ENCODE measurements around the gene KIAA0513. TPM values are rescaled to one million over a fixed set of nuclear protein-coding genes. Genes with fewer than 3 reads are reported as not detected.

The KIAA0513 gene
- total and polyA plus RNA-seq, 2 donors (not counting 3 experiments of a cell fraction or from before 2014, with no cell fraction given): 1.8 to 4.3 TPM

DNA sequence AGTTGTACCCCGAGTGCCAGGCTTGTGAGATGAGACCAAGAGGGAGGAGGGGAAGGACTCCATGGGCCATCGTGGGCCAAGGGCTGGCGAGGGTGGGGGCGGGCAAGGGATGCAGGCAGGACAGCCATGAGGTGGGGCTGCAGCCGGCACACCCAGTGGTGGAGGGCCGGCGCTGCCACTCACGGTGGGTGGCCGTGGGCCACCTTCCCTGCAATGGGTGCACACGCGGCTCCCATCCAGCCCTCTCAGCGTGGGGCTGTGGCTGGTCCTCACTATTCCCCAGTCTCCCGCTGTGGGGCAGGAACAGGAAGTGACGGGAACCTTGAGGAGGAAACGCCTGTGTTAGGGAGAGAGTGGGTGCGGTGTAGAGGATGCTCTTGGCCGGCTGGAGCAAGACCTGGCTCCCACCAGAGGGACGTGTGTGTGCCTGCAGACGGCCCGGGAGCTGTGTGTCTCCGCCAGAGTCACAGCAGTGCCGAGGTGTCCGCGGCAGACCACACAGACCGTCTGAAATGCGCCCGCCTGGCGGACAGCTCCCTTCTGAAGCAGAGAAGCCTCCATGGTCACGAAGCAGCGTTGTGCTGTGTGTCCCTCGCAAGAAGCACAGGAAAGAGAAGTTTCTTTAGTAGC lies 61.1 kb downstream of the KIAA0513 start:
- H2AFZ ChIP-seq (ENCODE audit: low read depth, low read length): no peak overlapping the region
- POLR2A ChIA-PET: no interaction called here
- H3K9ac ChIP-seq (replicated peaks; ENCODE audit: extremely low read depth, insufficient read depth, low read length): no peak overlapping the region
- no peak overlapping the region for H3K4me3 ChIP-seq (replicated peaks in 1 of 3; ENCODE audit: insufficient read depth in 1 of 3, low read depth in 1 of 3, low read length in 3 of 3)
- H3K4me2 ChIP-seq (ENCODE audit: insufficient read depth, low read length): no peak overlapping the region
- H3K9me1 ChIP-seq (replicated peaks; ENCODE audit: control insufficient read depth, extremely low read depth, insufficient read depth, low read length): no peaks in the 10 kb centered on the region
- CTCF ChIA-PET: interaction anchor here (2.9 to 3.7 kb wide), 2 partner anchors 33 to 161 kb away, joined by 24 to 123 read pairs; no protein-coding TSS in a partner anchor
- no peaks in the 10 kb centered on the region for H3K27me3 ChIP-seq (ENCODE audit: control insufficient read depth in 2 of 2, insufficient read depth in 2 of 2, low read length in 2 of 2)
- H3K79me2 ChIP-seq (ENCODE audit: control insufficient read depth, insufficient read depth, low read length): no peaks in the 10 kb centered on the region
- H3K9me3 ChIP-seq (replicated peaks; ENCODE audit: control insufficient read depth, insufficient read depth, low read length): no peaks in the 10 kb centered on the region
- DNase-seq (ENCODE audit: low read depth, low spot score) (no peak), FAIRE-seq (no peak)
- no peaks in the 10 kb centered on the region for H3K36me3 ChIP-seq (ENCODE audit: control insufficient read depth in 2 of 2, extremely low read depth in 1 of 2, insufficient read depth in 2 of 2, low read length in 2 of 2)
- no peak for TF ChIP-seq GATA2 (IDR thresholded peaks at IDR 0.05; ENCODE audit: insufficient read depth, insufficient read length, low read depth, low read length)
- TF ChIP-seq FOS (IDR thresholded peaks at IDR 0.05; ENCODE audit: borderline replicate concordance, insufficient read depth, low read length): no peak
- no peak for TF ChIP-seq MYC (IDR thresholded peaks at IDR 0.05; ENCODE audit: low read depth, low read length)
- no peak for TF ChIP-seq CTCF (IDR thresholded peaks at IDR 0.05; ENCODE audit: extremely low read depth in 1 of 2, insufficient read depth in 1 of 2, low read depth in 1 of 2, low read length in 2 of 2)
- TF ChIP-seq JUN (IDR thresholded peaks at IDR 0.05; ENCODE audit: borderline replicate concordance, insufficient read depth, insufficient read length, low read depth): no peak
- no peak for TF ChIP-seq POLR2AphosphoS5 (IDR thresholded peaks at IDR 0.05; ENCODE audit: insufficient read depth, low read depth, low read length)
- no peak for TF ChIP-seq POLR2A (IDR thresholded peaks at IDR 0.05; ENCODE audit: low read depth, low read length)
- no peak for TF ChIP-seq EZH2 (IDR thresholded peaks at IDR 0.05; ENCODE audit: borderline replicate concordance, low read depth, low read length, severe bottlenecking)
- TF ChIP-seq, protein P1, sequence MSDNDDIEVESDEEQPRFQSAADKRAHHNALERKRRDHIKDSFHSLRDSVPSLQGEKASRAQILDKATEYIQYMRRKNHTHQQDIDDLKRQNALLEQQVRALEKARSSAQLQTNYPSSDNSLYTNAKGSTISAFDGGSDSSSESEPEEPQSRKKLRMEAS (IDR thresholded peaks at IDR 0.05; ENCODE audit: insufficient read depth, insufficient read length): no peak
- intact Hi-C loops (cut with micrococcal nuclease): loop anchor here (5.0 to 10.0 kb wide), 2 partner anchors 61 to 334 kb away; partner anchors contain the start of gene KIAA0513
- dilution Hi-C loops (cut with MboI; ENCODE audit: extremely low pct_ligation_motif_present, low sequenced_read_pairs): no loop called here
- H3K27ac ChIP-seq (ENCODE audit: insufficient read depth, low read depth, low read length): no peak overlapping the region
- no TSS peak for BruUV-seq (replicated peaks)
- H3K4me1 ChIP-seq (ENCODE audit: control insufficient read depth, extremely low read depth, insufficient read depth, low read length): no peaks in the 10 kb centered on the region
- H4K20me1 ChIP-seq (replicated peaks; ENCODE audit: control insufficient read depth, extremely low read depth, insufficient read depth, low read length): no peaks in the 10 kb centered on the region

All from endothelial cell of umbilical vein (primary cell).